Activated CD8-positive, alpha-beta memory T cell treated with anti-CD3 and anti-CD28 coated beads, Interleukin-2, amount 50 U/mL, for 1 hour (primary cell): Measurements from ENCODE around the gene SHTN1.

Source experiments
- DNase-seq: peaks from one replicate; pipeline ENCODE4 v3.0.0-alpha.2; 2020; ENCODE audit errors: extremely low read depth

The SHTN1 gene

DNA sequence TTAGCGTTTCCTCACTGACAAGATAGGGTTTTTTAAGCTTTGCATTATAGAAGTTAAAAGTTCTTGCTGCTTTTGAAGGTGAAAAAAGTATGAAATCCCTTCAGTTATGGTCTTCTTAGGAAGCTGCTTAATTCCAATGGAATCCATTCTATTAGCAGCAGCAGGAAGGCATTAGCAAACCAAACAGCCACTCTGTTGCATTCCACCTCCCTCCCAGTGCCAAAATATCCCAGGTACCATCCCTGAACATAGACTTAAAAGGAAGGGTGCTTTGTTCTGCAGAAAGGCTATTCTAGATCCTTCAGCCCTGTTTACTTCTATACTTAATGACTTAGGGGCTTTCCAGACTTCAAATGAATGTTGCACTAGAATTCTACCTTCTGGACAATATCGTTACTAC is 131.9 kb downstream of the SHTN1 start:
- DNase-seq: no peak

DNA sequence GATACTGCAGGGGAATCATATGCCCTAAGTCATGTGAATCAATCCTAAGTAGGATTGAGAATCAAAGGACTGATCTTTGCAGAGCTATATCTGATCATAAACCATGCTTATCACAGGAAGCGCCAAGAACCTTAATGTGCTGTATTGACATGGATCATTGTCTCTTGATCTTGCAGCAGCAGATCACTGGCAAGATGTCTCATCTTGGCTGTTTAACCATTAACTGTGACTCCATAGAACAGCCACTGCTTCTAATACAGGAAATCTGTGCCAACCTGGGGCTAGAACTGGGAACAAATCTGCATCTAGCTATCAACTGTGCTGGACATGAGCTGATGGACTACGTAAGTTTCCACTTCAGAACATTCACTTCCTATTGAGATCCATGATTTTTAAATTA is 134.0 kb downstream of the SHTN1 start:
- no peak for DNase-seq

DNA sequence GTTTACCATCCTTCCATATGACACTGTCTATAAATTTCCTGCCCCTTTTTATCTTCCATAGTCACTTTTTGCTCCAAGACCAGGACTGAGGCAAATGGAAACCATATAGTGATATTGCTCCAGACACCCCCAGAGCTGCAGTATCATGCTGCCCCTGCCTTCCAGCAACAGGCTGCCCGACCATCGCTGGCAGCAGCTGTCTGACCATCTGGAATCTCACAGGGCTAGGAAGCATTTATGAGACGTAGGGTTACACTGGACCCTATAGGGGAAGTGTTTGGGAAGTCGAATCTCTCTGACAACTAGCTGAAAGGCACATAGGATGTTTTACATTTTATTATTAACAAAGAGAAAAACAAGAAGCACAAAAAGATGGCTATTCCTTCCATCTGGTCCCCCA is 136.3 kb downstream of the SHTN1 start:
- DNase-seq: no peak

DNA sequence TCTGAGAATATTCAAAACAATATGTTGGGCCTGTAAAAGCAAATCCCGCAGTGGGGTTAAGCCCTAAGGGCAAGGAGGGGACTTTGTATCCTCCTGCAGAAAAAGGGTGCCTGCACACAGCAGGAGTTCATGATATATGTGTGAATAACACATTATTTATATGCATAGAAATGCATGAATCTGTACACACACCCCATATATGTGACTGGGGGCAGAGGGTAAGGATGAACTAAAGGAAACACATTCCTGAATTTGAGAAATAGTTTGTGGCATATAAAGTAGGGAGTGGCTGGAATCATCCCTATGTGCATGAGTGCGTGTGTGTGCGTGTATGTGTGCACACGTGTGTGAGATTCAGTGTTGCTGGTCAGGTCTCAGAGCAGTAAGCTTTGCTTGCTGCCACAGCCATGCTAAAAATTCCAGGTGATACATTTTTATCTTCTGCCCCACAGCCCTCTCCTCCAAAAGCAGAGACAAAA is 136.8 kb downstream of the SHTN1 start:
- DNase-seq: no peak

DNA sequence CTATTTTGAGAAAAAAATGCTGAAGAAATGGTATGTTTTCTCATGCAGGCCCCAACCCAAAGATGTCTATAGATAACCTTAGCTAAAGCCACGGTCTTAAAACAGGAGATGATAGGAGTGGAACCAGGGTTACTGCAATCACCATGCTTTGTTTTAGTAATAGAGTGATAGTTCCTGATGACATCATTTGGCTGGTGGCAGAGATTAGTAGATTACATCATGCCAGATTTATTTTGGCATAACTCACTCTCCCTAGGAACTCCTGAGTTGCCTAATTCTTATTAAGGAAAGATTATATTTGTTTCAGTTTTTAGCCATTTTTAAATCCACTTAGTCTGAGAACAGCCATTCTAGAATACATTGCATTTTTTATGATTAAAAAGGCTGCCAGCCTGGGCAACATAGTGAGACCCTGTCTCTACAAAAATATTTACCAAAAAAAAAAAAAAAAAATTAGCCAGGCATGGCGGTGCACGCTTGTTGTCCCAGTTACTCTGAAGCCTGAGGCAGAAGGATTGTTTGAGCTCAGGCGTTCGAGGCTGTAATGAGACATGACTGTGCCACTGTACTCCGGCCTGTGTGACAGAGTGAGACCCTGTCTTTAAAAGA is 137.9 kb downstream of the SHTN1 start:
- no peak for DNase-seq

DNA sequence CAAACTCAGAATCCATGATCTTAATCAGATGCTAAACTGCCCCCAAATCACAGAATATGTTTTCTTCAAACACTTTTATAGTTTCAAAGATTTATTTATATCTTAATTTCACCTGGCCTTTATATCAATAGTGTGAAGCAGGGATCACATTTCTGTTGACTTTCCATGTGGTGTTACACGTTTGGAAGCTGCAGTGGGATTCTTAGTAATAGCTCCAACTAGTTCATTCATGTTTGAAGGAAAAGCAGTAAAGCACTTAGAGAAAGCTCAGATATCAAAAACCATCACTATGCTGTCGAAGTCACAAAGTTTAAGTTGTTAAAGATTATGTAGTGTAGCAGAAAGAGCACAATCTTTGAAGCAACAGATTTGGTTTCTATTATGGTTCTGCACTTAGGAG is 138.9 kb downstream of the SHTN1 start:
- DNase-seq: no peak

DNA sequence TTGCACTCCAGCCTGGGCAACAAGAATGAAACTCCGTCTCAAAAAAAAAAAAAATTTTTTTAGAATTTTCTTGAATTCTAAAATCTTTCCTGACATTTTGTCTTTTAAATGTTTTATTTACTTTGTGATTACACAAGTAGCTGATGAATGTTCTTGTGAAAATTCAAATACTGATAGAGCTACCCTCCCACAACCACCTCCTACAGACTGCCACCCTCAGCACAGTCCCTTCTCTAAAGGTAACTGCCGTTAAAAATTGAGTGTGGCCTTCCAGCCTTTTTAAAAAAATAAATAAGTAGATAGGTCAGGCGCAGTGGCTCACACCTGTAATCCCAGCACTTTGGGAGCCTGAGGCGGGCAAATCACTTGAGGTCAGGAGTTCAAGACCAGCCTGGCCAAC is 140.6 kb downstream of the SHTN1 start:
- no peak for DNase-seq

DNA sequence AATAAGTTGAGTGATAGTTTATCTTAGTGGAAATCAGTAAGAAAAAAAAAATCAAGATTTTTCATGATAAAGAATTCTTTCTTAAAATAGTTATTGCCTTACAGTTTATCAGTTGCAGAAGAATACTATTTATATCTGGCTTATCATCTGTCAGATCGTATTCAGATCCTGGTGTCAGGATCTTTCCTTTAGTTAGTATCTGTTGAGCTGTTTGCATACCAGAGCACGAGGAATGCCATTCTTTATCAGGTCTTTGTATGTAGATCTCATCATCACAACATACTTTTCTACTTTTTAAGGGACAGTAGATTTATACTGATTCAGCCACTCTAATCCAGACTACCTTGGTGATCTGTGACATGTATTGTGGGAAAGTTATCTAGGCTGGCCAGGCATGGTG is 143.2 kb downstream of the SHTN1 start:
- no peak for DNase-seq

DNA sequence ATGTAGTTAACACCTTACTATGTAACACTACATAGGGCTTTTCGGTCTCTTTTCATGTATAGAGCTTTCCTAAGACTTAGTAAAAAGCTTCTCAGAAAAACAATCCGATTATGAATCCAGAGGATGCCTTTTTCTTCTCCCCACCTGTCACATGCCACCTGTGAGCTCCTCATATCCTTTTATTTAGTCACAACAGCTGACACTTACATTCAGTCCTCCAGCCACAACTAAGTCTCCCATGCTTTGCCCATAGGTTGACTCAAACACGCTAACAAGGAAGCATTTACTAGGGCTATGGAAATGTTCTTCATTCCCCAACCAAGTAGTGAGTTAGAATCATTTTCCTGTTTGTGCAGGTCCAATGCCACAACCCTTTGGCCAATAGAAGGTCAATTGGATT is 147.8 kb downstream of the SHTN1 start:
- no peak for DNase-seq

DNA sequence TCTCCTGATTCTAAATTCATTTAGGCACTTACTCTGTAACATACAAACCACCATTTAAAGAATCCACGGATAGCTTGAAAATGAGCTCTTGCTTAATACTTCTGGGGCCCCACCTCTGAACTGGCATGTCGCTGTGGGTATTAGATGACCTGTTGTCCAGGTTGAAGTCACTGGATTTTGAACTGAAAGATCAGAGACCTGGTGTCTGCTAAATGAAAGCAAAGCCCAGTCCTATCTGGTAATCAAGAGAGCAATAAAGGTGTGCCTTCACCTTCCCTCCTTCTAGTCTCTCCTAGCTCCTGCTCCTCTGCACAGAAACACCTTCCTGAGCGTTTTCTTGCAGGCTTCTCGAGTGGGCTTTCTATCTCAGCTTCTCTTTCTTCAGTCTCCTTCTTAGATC is 151.3 kb downstream of the SHTN1 start:
- no peak for DNase-seq

DNA sequence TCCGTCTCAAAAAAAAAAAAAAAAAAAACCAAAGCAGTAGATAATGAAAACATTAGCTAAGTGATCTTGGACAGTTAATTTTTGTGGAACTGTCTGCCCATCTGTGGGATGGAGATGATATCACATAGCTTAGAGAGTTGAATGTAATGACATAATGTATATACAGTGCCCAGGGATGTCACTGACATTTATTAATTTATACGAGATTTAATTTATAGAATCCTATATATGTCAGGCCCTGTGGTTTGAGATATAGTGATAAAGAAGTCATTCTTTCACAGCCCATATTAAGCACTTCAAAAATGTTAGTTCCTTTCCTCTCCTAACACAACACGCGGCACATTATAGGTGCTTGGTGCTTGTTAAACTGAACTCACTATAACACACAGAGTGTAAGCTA is 151.7 kb downstream of the SHTN1 start:
- no peak for DNase-seq

DNA sequence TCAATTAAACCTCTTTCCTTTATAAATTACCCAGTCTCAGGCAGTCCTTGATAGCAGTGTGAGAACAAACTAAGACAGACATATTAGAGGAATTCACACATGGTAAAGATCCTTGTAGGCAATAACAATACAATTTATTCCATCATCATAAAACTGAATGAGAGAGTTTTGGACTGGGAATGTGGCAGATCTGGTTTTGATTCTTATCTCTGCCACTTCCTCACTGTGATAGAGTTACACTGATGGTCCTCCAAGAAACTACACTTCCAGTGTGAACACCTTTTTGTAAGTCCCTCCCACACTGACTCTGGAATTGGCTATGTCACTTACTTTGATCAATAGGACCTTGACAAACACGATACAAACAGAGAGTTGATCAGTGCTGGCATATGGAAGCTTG is 152.7 kb downstream of the SHTN1 start:
- DNase-seq: no peak

DNA sequence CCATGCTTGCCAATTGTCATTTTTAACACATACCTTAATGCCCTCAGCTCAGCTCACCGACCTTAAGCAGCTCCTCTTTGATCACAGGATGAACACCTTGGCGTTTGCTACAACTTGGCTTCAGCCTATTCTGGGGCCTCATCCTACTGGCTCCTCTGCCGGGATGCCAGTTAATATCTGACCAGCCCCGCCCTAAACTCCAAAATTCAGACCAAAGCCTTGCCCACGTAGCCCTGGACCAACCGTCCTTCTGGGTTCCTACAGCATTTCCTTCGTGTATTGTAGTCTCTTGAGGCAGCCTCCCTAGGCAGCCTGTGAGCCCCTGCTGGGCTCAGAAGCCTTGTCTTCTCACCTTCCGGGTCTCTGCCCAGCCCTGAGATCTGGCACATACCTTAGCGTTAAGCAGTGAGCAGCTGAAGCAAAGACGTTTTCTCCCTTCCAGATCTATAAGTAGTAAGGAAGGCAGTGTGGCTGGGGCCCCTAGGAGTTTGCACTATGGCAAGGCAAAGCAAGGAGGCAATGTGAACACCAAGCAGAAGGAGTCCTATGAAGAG is 154.9 kb downstream of the SHTN1 start:
- DNase-seq: no peak

DNA sequence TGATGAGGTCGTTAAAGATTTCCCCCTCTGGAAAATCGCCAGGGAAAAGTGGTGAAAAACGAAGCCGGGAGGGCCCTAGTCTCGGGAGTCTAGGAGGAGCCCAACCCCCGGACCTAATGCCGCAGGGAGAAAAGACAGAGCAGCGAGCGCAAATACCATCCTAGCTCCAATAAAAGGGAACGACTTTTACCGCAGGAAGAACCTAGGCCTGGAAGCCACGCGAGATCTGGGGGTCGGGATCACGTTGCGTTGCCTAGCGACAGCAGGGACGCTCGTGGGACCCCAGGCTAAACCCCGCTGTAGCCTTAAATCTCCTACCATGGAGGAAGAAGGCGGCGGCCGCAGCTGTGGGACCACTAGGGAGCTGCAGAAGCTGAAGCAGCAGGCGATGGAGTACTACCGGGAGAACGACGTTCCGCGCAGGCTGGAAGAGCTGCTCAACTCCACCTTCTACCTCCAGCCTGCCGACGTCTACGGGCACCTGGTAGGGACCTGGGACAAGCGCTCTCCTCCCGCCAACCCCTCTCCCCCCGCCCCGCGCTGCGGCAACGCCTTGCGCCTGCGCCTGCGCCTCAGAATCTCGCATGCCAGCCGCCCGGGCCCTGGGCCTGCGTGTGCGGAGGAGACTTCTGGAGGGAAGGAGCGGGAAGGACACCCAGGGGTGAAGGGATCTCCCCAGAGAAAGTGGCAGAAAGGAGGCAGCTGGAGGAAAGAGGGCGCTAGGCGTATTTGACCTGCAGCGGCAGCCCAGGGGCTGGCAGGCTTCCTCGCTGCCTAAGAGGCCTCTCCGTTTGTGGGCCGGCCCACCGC is 155.5 kb downstream of the SHTN1 start, which contains the start of gene ENO4:
TSS of gene ENO4 (plus strand) at position 252 of the 810 bp plus-strand sequence. CDS start at position 320, 68 bp downstream.
- DNase-seq: no peak

DNA sequence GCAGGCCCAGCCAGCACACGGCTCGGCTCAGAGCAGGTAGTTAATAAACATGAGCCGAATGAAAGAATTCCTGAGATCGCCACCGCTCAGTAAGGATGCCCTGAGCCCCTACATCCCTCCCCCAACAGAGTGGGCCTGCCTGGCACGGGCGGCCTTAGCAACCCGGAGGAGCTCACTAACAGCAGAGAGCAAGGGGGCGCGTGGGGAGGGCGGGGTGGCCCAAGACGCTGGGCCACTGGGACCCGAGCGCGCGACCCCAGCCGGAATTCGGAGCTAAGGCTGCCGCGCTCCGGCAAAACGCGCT is 156.1 kb downstream of the SHTN1 start:
- DNase-seq: no peak

DNA sequence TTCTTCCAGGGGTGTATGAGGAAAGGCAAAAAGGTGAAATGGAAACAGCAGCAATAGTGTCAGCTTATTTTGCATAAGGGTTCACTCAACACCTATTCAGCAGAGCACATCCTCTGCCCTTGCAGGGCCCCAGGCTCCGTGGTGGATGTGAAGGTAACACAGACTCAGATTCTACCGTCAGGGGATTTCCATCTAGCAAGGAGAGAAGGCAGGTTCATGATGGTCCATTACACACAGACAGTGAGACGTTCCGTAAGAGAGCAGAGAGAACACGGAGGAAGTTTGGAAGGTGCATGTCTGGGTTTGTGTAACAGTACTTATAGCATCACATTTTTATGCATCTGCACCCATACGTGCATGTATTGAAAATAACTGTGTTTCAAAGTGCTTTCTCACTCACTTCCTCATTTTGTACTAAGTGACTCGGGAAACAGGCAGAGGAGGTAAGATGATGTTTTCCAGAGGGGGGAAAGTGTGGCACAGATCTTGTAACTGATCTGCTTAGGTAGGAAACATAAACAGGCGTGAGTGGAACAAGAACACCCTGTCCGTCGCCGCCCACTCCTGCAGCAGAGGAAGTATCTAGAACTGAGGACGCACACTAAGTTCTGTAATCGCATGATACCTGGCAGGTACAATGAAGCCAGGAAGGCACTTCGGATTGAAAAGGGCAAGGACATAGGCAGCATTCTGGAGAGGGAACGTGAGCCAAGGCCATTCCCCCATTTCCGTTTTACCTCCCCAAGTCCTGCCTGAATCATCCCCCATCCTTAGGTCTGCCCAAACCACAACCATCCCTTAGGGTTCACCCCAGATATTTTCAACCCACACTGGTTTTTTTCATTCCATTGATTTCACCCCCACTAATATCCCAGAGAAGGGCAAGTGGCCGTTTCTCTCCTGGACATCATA is 156.7 kb downstream of the SHTN1 start:
- no peak for DNase-seq

DNA sequence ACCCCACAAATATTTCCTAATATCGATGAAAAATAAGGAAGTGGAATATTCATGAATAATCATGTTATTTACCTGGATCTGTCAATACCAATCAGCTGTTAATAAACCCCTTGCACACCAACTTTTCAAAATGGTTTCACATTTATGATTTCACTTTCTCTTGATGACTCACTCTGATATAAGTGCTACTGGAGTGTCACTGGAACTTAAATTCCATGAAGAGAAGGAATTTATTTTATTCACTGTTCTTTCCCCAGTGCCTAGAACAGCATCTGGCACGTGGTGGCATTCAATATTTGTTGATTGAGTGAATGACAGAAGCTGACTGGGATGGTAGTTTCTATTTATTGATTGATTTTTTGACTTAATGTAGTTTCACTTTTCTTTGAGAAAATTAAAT is 159.2 kb downstream of the SHTN1 start:
- no peak for DNase-seq

DNA sequence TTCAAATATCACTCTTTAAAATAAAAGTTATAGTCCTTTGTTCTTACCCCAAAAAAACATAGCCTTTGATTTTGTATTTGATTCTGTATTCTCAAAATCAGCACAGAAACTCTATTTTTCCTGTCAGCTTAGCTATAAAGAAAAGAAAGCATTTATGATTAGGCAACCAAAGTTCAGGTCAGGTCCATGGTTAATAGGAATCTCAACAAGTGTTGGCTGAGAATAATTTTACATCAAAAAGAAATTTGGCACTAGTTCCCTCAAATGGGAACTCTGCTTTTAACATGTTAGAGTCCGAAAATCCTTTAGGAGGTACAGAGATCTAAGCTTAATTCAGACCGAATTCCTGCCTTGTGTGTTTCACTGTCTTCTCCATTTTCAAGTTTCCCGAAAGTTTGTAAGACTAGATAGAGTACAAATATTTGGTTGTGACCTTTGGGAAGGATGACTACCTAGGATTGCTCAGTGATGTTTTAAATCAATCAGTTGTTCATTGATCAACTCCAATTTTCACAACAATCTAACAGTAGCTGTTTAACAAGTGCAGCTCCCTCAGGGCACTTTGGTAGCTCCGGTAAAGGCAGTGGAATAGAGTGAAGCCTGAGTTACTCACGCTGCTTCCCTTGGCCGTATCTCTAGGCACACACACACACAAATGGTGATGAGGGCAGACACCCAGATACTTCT is 164.5 kb downstream of the SHTN1 start:
- DNase-seq: no peak

DNA sequence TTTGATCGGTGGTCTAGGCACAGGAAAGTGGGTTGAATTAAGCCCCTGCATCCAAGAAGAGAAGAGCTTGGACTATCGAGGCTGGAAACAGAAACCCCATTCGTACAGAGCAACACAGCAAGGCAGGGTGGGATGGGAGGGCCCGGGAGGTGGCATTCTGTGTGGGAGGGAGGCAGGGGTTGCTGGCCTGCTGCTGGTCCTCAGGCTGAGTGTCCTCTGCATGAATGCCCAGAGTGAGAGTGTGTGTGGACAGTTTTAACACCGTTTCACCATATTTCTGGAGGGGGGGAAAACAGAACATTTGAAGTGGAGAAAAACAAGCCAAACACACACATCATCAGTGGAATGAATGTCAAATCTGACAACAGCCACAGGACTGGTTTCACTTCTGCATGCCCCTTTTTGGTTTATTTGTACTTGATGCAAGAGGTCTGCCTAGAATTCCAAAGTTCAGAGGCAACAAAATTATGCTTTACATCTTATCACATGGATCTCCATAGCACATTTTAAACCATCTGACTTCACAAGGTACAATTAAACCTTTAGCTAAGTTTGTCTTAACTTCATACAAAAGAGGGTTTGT is 166.8 kb downstream of the SHTN1 start:
- DNase-seq: no peak

DNA sequence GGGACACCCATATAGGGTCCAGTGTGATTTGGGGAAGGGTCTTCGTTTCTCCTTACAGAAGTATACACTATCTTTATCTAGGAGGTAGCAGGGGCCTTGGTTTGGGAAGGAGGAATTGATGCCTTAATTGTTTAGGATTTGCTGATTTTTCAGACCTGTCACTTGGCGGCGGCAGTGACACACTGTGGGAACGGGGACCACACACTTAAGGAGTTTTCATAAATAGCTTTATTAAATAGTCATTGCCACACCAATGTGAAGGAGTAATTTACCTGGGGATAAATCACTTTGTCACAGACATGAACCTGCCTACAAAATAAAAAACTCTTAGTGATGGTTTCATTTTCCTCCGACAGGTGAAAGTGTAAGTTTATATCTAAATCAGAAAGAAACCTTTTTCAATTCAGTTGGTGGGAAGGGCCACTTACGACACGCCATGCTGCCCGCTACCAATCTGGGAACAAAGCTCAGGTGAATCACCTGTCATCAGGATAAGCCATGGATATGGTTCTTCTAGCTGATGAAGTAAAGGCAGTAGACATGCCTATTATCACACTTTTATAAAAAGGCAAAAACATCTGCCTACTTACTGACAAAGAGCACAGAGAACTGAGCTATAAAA is 168.0 kb downstream of the SHTN1 start:
- no peak for DNase-seq

DNA sequence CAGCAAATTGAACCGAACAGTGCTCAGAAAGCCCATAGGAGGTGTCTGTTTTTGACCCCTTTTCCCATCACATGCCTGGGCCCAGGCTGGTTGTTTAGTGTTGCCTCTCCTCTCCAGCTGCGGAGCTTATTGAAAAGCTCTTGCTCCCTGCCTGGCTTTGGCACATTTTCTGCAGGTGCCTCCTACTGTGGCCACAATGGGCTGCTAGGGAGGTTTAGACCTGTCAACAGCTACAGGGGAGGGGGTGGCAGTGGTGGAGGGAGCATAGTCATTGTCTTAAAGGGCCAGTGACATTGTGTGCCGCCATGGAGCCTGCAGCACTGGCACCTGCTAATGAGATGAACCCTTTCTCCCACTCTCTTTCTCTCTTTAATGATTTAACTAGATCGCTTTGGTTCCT is 168.9 kb downstream of the SHTN1 start:
- no peak for DNase-seq
